Activated T-cell treated with anti-CD3 and anti-CD28 coated beads, Interleukin-2, amount 50 U/mL, for 72 hours (primary cell): ENCODE results near the gene MCC. TPM values are rescaled to one million over a fixed set of nuclear protein-coding genes. Genes with fewer than 3 reads are reported as not detected.

Experiments used
- ATAC-seq, 2 donors: fragments of 150-1000 bp; cut with Tn5 transposase; replicated peaks in 1 of 2; 2 replicates each; pipeline ENCODE4 v1.10.0; 2021; ENCODE audit warnings: moderate library complexity in 2 of 2, mild to moderate bottlenecking in 1 of 2
- DNase-seq, 2 donors: peaks; one replicate each; pipeline ENCODE4 v3.0.0; 2021 to 2022; ENCODE audit warnings: mixed read lengths in 1 of 2
- H3K27ac Mint-ChIP-seq: one replicate; pipeline ENCODE4 v1.8.0; 2022; ENCODE audit warnings: mild to moderate bottlenecking, moderate library complexity, mixed read lengths
- H3K27me3 Mint-ChIP-seq: one replicate; pipeline ENCODE4 v1.8.0; 2022; ENCODE audit warnings: low read depth, mixed read lengths
- H3K36me3 Mint-ChIP-seq, 2 donors: one replicate each; pipeline ENCODE4 v1.8.0; 2022; ENCODE audit warnings: mixed read lengths in 2 of 2, mild to moderate bottlenecking in 1 of 2; ENCODE audit not compliant: insufficient read depth in 2 of 2
- H3K4me1 Mint-ChIP-seq: one replicate; pipeline ENCODE4 v1.8.0; 2022; ENCODE audit warnings: low read depth, mixed read lengths
- H3K4me3 Mint-ChIP-seq, 2 donors: one replicate each; pipeline ENCODE4 v1.8.0; 2022; ENCODE audit warnings: mild to moderate bottlenecking in 2 of 2, mixed read lengths in 2 of 2, moderate library complexity in 2 of 2
- H3K9me3 Mint-ChIP-seq, 2 donors: one replicate each; pipeline ENCODE4 v1.8.0; 2022; ENCODE audit warnings: mixed read lengths in 2 of 2
- total RNA-seq, 2 donors: library from RNA; stranded (reverse); gene quantifications; one replicate each; pipeline ENCODE4 v1.2.3, GENCODE V29; 2022

The MCC gene
- total RNA-seq, 2 donors from 2014 or later, result 3.3 to 4.2 TPM

DNA sequence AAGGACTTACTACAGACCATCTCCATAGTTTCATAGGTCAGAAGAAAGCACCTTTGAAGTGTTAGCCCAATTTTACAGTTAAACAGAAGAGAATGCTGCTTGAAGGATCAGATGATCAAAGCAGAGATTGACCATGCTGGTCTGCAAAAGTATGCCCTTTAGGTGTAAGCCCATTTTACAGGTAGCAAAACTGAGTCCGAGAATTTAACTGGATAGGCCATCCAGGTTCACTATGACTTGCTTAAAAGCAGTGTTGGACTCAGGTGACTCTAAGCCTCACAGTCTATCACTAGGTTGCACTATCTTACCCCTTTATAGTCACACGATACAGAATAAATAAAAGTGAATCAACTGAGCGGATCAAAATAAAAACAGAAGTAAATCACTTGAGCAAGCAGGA, 299.0 kb downstream of the MCC start:
- Mint-ChIP-seq H3K27ac (no peak overlapping the region), H3K27me3 (no peaks in the 10 kb centered on the region)

GRCh38 chr5:113188436-113188835, 299.8 kb downstream of the MCC start:
- H3K9me3 Mint-ChIP-seq, result peaks cover 2% of the 10 kb centered on the region in 2 donors

More for the DNA sequence above, 299.0 kb downstream of the MCC start:
- no peaks in the 10 kb centered on the region for H3K4me1 Mint-ChIP-seq
- no peak for ATAC-seq
- no peak overlapping the region for H3K4me3 Mint-ChIP-seq
- DNase-seq, result no peak
- peaks cover 2 to 6% of the 10 kb centered on the region in 2 donors for H3K9me3 Mint-ChIP-seq
- peaks cover 2% of the 10 kb centered on the region in 2 donors for H3K36me3 Mint-ChIP-seq

DNA sequence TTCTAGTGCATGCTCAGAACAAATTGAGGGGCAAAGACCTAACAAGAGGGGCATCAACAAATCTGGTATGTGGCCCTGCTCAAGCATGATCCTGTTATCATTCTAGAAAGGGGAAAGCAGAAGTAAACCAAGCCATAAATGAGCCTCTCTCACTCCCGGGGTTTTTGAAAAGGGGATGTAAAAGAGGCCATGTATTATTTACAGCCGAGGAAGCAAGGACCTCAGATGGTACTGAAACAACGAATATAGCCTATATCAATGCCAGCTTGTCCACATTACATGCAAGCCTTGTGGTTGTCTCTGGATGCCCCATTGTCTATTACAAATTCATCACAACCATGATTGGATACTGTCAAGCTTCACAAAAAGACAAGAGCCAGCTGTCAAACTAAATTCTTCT, 300.3 kb downstream of the MCC start:
- DNase-seq (no peak), ATAC-seq (no peak)
- Mint-ChIP-seq H3K36me3 (peaks cover under 1% of the 10 kb centered on the region in 2 donors), H3K4me3 (no peak overlapping the region), H3K27me3 (no peaks in the 10 kb centered on the region), H3K9me3 (peaks cover under 1% of the 10 kb centered on the region in 2 donors), H3K27ac (no peak overlapping the region), H3K4me1 (no peaks in the 10 kb centered on the region)

More at GRCh38 chr5:113188436-113188835, 299.8 kb downstream of the MCC start:
- H3K4me1 Mint-ChIP-seq, result no peaks in the 10 kb centered on the region
- ATAC-seq (no peak), DNase-seq (no peak)
- peaks cover 2% of the 10 kb centered on the region in 2 donors for H3K36me3 Mint-ChIP-seq
- H3K27ac Mint-ChIP-seq, result no peak overlapping the region
- H3K4me3 Mint-ChIP-seq, result no peak overlapping the region
- H3K27me3 Mint-ChIP-seq, result no peaks in the 10 kb centered on the region

- Mint-ChIP-seq H3K9me3 (no peaks in the 10 kb centered on the region), H3K4me3 (no peak overlapping the region), H3K27ac (no peak overlapping the region), H3K27me3 (no peaks in the 10 kb centered on the region), H3K36me3 (no peaks in the 10 kb centered on the region), H3K4me1 (no peaks in the 10 kb centered on the region)
- DNase-seq (no peak), ATAC-seq (no peak)
Measured at GRCh38 chr5:113186061-113186460, 302.2 kb downstream of the MCC start.

DNA sequence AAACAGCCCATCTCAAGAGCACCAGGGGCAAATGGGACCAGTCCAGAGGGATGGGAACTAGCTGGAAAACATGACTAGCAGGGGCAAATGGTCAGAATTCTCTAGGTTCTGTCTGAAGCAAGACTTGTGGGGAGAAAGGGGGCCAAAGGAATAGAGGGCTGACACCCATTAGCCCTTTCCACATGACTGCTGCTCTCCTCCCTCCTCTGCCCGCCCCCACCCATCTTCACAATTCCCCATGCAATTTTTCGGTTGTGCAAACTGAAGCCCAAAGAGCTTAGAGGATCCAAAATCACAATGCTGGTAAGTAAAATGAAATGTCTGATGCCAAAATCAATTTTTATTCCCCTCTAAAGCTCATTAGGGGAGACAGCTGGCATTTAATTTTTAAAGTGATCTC, 304.6 kb downstream of the MCC start:
- Mint-ChIP-seq H3K9me3 (no peaks in the 10 kb centered on the region), H3K4me1 (no peaks in the 10 kb centered on the region), H3K27me3 (no peaks in the 10 kb centered on the region), H3K4me3 (no peak overlapping the region), H3K36me3 (no peaks in the 10 kb centered on the region), H3K27ac (no peak overlapping the region)
- ATAC-seq, result no peak
- no peak for DNase-seq

- H3K27ac Mint-ChIP-seq, result no peak overlapping the region
- H3K4me1 Mint-ChIP-seq, result no peaks in the 10 kb centered on the region
- H3K9me3 Mint-ChIP-seq, result no peaks in the 10 kb centered on the region
- ATAC-seq (no peak), DNase-seq (no peak)
- H3K4me3 Mint-ChIP-seq, result no peak overlapping the region
- H3K27me3 Mint-ChIP-seq, result no peaks in the 10 kb centered on the region
- H3K36me3 Mint-ChIP-seq, result no peaks in the 10 kb centered on the region
Measured at GRCh38 chr5:113182658-113183344, 305.5 kb downstream of the MCC start.

- no peaks in the 10 kb centered on the region for H3K36me3 Mint-ChIP-seq
- no peaks in the 10 kb centered on the region for H3K9me3 Mint-ChIP-seq
- no peak overlapping the region for H3K27ac Mint-ChIP-seq
- H3K4me3 Mint-ChIP-seq, result no peak overlapping the region
- peaks cover under 1% of the 10 kb centered on the region for H3K27me3 Mint-ChIP-seq
- no peaks in the 10 kb centered on the region for H3K4me1 Mint-ChIP-seq
- ATAC-seq (peak; percentile 48 to 60), DNase-seq (peak in 1 of 2 donors; percentile 2)
Measured at GRCh38 chr5:113181853-113182490, 306.3 kb downstream of the MCC start.

DNA sequence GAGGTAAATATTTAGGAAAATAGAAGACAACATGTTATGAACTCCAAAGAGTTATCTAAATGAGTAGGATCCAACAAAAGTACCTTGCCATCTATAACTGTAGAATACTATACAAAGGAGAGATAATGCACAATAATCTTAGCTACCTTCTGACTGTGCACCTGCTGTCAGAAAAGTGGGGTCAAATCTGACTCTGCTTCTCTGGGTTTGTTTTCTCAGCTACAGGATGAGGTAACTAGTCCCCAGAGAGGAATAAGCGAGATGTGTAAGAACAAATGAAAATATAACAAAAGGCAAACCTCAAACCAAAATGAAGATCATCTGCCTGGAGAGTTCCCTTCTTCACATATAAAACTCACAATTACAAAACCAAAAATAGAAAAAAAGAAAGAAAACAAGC, 306.8 kb downstream of the MCC start:
- peak; percentile 13 to 60 for ATAC-seq
- no peaks in the 10 kb centered on the region for H3K4me1 Mint-ChIP-seq
- H3K4me3 Mint-ChIP-seq, result no peak overlapping the region
- no peak for DNase-seq
- H3K9me3 Mint-ChIP-seq, result no peaks in the 10 kb centered on the region
- H3K27me3 Mint-ChIP-seq, result peaks cover 6% of the 10 kb centered on the region
- H3K36me3 Mint-ChIP-seq, result no peaks in the 10 kb centered on the region
- no peak overlapping the region for H3K27ac Mint-ChIP-seq

DNA sequence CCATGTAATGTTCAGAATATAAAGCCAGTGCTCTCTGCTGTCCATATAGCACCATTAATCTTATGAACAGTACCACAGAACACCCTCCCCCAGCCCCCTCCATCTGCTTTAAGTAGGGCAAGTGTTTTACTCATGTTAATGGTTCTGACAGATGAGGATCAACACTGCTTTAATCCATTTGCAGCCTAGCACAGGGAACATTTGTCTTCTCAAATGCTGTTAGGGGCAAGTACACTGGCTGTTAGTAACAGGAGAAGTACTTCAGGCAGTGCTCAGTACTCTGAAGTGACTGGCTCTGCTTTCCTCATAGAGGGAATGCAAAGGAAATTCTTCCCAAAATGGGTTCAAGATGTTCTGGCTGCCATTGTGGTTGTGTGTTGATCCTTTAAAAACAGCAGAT, 309.1 kb downstream of the MCC start:
- no peak overlapping the region for H3K4me3 Mint-ChIP-seq
- no peaks in the 10 kb centered on the region for H3K36me3 Mint-ChIP-seq
- peaks cover 7% of the 10 kb centered on the region for H3K27me3 Mint-ChIP-seq
- H3K27ac Mint-ChIP-seq, result no peak overlapping the region
- H3K4me1 Mint-ChIP-seq, result no peaks in the 10 kb centered on the region
- ATAC-seq, result no peak
- no peaks in the 10 kb centered on the region for H3K9me3 Mint-ChIP-seq
- no peak for DNase-seq

- Mint-ChIP-seq H3K4me3 (no peak overlapping the region), H3K36me3 (no peaks in the 10 kb centered on the region), H3K9me3 (no peaks in the 10 kb centered on the region), H3K27ac (no peak overlapping the region), H3K4me1 (no peaks in the 10 kb centered on the region), H3K27me3 (peaks cover 14% of the 10 kb centered on the region)
- ATAC-seq (no peak), DNase-seq (no peak)
Measured at GRCh38 chr5:113178073-113178779, 310.0 kb downstream of the MCC start.

DNA sequence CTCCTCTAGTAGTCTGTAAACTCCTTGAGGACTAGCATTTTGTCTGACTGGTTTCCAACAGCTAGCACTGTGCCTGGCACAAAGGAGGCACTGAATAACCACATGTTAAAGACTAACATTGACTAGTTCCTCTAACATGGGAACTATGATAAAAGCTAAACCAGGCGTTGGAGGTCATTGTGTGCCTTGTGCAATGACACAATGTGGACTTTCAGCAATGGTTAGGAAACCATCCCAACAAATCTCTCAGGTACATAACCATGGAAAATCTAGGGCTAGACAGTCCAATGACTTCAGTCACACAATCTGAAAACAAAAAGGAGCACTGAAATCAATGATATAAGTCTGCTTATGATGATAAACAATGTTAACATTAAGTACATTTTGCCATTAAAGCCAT, 311.0 kb downstream of the MCC start:
- H3K27ac Mint-ChIP-seq, result no peak overlapping the region
- H3K27me3 Mint-ChIP-seq, result peaks cover 14% of the 10 kb centered on the region
- no peaks in the 10 kb centered on the region for H3K9me3 Mint-ChIP-seq
- DNase-seq (no peak), ATAC-seq (no peak)
- no peaks in the 10 kb centered on the region for H3K36me3 Mint-ChIP-seq
- no peaks in the 10 kb centered on the region for H3K4me1 Mint-ChIP-seq
- no peak overlapping the region for H3K4me3 Mint-ChIP-seq

- H3K4me1 Mint-ChIP-seq, result no peaks in the 10 kb centered on the region
- H3K9me3 Mint-ChIP-seq, result no peaks in the 10 kb centered on the region
- peaks cover 14% of the 10 kb centered on the region for H3K27me3 Mint-ChIP-seq
- no peak overlapping the region for H3K27ac Mint-ChIP-seq
- no peak for ATAC-seq
- H3K36me3 Mint-ChIP-seq, result no peaks in the 10 kb centered on the region
- no peak for DNase-seq
- no peak overlapping the region for H3K4me3 Mint-ChIP-seq
Measured at GRCh38 chr5:113176734-113177133, 311.5 kb downstream of the MCC start.

DNA sequence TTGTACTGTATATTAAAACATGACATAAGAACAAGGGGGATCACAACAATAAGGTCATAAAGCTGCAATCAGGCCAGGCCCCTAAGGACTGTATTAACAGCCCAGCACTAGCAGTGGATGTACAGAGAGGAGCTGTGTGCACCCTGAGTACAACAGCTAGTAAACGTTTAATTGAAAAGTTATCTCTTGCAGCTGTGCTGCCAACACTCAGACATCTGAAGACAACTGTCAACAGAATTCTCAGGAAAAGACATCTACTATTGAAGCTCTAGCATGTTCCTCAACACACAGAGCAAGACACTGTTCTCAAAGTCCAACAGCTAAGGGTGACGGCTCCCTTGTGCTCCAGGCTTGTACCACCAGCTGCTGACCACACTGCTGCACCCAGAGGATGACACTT, 312.1 kb downstream of the MCC start:
- H3K27ac Mint-ChIP-seq, result no peak overlapping the region
- no peaks in the 10 kb centered on the region for H3K9me3 Mint-ChIP-seq
- H3K4me3 Mint-ChIP-seq, result no peak overlapping the region
- H3K4me1 Mint-ChIP-seq, result no peaks in the 10 kb centered on the region
- peaks cover 14% of the 10 kb centered on the region for H3K27me3 Mint-ChIP-seq
- DNase-seq (no peak), ATAC-seq (no peak)
- H3K36me3 Mint-ChIP-seq, result no peaks in the 10 kb centered on the region
